Dendritic cell treated with granulocyte-macrophage colony-stimulating factor and Interleukin-4, amounts not matched to agents 40 ng/mL and 50 ng/mL, for 4 days (primary cell): ENCODE data around the gene POSTN.
"Not testable (repeated sequence)": the region's sequence is repeated elsewhere in the genome, so short reads cannot be mapped to it uniquely, and the experiment has no call there.

ENCODE experiments used
- H3K27ac Mint-ChIP-seq: one replicate; pipeline ENCODE4 v1.8.0; 2022; ENCODE audit warnings: mild to moderate bottlenecking, mixed read lengths
- H3K27me3 Mint-ChIP-seq: one replicate; pipeline ENCODE4 v1.8.0; 2022; ENCODE audit warnings: mild to moderate bottlenecking, mixed read lengths
- H3K36me3 Mint-ChIP-seq: one replicate; pipeline ENCODE4 v1.8.0; 2022; ENCODE audit warnings: low read depth, mixed read lengths
- H3K4me1 Mint-ChIP-seq: one replicate; pipeline ENCODE4 v1.8.0; 2022; ENCODE audit warnings: low read depth, mixed read lengths
- H3K4me3 Mint-ChIP-seq: one replicate; pipeline ENCODE4 v1.8.0; 2022; ENCODE audit warnings: mild to moderate bottlenecking, moderate library complexity, mixed read lengths
- H3K9me3 Mint-ChIP-seq: one replicate; pipeline ENCODE4 v1.8.0; 2022; ENCODE audit warnings: mixed read lengths
- intact Hi-C: fragments of 100-400 bp; cut with micrococcal nuclease; formaldehyde crosslinking; loops from one replicate; pipeline ENCODE4 v1.15.0; 2022

POSTN gene

DNA sequence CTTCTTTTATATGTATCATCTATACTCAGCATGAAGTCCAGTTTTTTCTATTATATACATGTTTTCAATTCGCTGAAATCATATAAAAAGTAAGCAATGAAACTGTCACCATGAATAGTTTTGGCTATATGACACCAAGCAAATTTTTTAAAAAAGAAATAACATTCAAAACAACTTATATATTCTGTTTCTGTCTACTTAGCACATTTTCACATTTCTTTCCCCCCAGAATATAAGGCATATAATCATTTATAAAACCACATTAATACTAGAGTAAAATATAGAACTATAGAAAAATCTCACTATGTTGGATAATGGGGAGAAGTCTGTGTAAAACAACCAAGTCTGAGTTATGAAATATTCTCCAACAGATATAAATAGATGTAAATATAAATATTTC, 33.1 kb downstream of the POSTN start:
- Mint-ChIP-seq H3K4me3 (no peak overlapping the region), H3K4me1 (no peaks in the 10 kb centered on the region), H3K27me3 (no peaks in the 10 kb centered on the region), H3K27ac (no peak overlapping the region), H3K9me3 (no peaks in the 10 kb centered on the region), H3K36me3 (no peaks in the 10 kb centered on the region)
- intact Hi-C loops: no loop called here

DNA sequence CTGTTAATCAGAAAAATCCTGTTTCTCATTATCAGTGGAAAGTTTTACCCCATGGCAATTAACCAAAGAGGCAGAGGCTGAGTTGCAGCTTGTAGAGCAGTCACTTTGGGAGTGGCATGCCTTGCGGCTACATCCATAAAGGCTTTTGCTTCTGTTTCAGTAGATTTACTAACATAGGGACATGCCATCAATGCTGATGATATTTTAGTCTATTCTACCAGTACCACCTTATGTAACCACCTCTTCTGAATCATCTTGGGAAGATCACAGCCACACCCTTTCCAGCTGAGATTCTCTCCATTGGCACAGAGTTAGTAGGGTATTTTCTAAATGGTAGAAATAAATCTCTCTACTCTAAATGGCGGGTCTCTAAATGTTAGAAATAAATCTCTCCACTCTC, 37.5 kb downstream of the POSTN start:
- intact Hi-C loops: no loop called here

DNA sequence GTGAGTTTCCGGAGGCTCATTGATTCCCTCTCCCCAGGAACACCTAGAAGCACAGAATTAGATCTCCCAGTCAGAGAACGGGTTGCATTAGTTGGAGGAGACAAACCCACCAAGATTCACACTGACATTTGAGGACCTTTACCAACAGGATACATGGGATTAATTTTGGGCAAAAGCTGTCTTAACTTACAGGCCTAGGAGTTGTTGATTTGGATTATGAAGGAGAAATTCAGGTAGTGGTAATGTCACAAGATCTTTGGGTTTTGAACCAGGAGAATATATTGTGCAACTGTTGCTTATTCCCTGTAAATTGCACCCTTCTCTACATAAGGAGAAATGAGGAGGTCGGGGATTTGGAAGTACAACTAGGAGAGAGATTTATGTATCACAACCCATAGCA, 38.0 kb downstream of the POSTN start:
- Mint-ChIP-seq H3K4me3 (no peak overlapping the region), H3K27ac (no peak overlapping the region), H3K9me3 (peaks cover 42% of the 10 kb centered on the region), H3K4me1 (no peaks in the 10 kb centered on the region), H3K27me3 (no peaks in the 10 kb centered on the region), H3K36me3 (no peaks in the 10 kb centered on the region)
- intact Hi-C loops: no loop called here

More for the DNA sequence above, 37.5 kb downstream of the POSTN start:
- H3K36me3 Mint-ChIP-seq: no peaks in the 10 kb centered on the region
- no peak overlapping the region for H3K4me3 Mint-ChIP-seq
- no peaks in the 10 kb centered on the region for H3K4me1 Mint-ChIP-seq
- H3K9me3 Mint-ChIP-seq: peaks cover 39% of the 10 kb centered on the region
- no peaks in the 10 kb centered on the region for H3K27me3 Mint-ChIP-seq
- no peak overlapping the region for H3K27ac Mint-ChIP-seq

DNA sequence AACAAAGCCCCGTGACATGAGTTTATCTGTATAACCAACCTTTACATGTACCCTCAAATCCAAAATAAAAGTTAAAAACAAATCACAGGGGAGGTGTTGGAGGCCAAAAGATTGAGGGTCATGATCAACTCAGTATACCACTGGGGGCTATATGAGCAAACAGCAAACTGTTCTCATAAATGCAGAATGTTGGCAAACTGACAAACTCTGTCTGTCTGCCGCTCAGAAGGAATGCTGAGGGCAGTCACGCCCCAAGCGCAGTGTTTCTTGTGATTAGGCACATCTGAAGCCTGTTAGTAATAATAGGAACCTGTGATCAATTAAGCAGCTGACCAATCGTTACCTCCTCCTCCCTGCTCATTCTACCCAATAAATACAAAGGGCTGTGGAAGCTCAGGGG, 39.8 kb downstream of the POSTN start:
- H3K9me3 Mint-ChIP-seq: peaks cover 50% of the 10 kb centered on the region
- intact Hi-C loops, H3K27me3 Mint-ChIP-seq, H3K4me1 Mint-ChIP-seq, H3K4me3 Mint-ChIP-seq, H3K36me3 Mint-ChIP-seq, H3K27ac Mint-ChIP-seq: not testable (repeated sequence)

DNA sequence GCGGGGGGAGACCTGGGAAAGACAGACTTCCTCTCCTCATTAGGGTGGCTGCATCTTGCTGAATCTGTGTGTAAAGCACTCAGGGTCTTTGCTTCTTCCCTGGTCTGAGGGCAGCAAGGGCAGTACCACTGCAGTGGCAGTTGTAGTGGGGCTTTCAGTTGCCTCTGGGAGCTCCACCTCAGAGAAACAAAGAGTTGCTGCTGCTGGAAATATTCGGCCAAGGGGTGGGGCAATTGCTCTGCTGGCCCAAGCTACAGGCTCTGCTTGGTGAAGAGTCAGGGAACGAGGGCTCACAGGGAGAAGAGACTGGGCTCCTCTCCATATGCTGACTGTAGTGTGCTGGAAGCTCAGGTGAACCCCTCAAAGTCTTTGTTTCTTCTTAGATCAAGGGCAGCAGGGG, 52.5 kb downstream of the POSTN start:
- Mint-ChIP-seq H3K4me3 (no peak overlapping the region), H3K4me1 (no peaks in the 10 kb centered on the region), H3K27me3 (no peaks in the 10 kb centered on the region), H3K9me3 (peaks cover 53% of the 10 kb centered on the region), H3K36me3 (no peaks in the 10 kb centered on the region), H3K27ac (no peak overlapping the region)
- intact Hi-C loops: no loop called here

DNA sequence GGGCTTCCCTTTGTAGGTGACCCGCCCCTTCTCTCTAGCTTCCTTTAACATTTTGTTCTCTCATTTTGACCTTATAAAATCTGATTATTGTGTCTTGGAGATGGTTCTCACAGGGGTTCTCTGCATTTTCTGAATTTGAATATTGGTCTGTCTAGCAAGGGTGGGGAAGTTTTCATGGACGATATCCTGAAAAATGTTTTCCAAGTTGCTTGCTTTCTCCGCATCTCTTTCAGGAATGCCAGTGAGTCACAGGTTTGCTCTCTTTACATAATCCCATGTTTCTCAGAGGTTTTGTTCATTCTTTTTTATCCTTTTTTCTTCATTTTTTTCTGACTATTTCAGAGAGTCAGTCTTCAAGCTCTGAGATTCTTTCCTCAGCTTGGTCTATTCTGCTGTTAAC, 53.6 kb downstream of the POSTN start:
- H3K27ac Mint-ChIP-seq: no peak overlapping the region
- peaks cover 53% of the 10 kb centered on the region for H3K9me3 Mint-ChIP-seq
- H3K4me1 Mint-ChIP-seq: no peaks in the 10 kb centered on the region
- H3K27me3 Mint-ChIP-seq: no peaks in the 10 kb centered on the region
- H3K36me3 Mint-ChIP-seq: no peaks in the 10 kb centered on the region
- intact Hi-C loops: no loop called here
- no peak overlapping the region for H3K4me3 Mint-ChIP-seq

DNA sequence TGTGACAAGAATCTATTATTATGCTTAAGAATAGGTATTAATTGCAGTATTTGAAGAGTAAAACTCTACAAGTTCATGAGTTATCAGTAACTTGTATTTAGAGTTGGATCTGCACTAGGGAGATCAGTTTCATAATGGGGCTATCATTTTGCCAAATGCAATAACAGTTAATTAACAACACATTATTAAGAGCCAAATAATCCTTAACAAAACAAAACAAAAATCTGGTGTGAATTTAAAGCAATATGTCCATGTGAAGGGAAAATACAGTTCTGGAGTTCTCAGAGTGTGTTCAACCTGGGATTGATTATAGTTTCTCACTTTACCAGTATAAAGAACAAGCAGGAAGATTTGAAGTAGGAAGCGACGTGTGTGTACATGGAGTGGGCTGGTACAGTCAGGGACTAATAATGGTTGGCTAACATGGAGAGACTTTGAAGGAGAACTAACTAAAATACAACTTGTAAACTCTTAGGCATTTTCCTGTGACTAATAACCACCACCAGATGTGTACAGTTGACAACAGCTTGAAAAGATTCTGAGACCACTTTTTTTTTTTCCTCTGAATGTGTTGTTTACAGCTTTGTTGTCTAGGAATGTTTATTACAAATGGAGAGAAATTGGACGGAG, 58.5 kb downstream of the POSTN start:
- H3K4me1 Mint-ChIP-seq: no peaks in the 10 kb centered on the region
- intact Hi-C loops: no loop called here
- peaks cover 32% of the 10 kb centered on the region for H3K9me3 Mint-ChIP-seq
- no peak overlapping the region for H3K4me3 Mint-ChIP-seq
- no peak overlapping the region for H3K27ac Mint-ChIP-seq
- H3K27me3 Mint-ChIP-seq: no peaks in the 10 kb centered on the region
- H3K36me3 Mint-ChIP-seq: no peaks in the 10 kb centered on the region

DNA sequence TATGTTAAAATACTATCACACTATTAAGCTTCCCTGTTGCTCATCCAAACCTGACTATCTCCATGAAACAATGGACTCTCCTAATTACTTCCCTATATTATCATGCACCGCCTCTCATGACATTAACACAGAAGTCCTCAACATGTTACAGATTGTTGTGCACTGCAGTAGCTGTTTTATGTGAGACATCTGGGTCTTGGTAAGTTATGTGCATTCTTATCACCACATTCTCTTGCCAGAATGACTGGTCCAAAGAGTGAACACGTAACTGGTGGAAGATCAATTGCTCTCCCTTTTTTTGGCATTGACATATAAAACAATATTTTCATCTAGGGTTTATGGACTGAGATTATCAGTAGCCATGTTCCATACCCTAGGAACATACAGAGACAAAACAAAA, 59.4 kb downstream of the POSTN start:
- Mint-ChIP-seq H3K9me3 (peaks cover 23% of the 10 kb centered on the region), H3K27ac (no peak overlapping the region), H3K4me3 (no peak overlapping the region), H3K4me1 (no peaks in the 10 kb centered on the region), H3K36me3 (no peaks in the 10 kb centered on the region), H3K27me3 (no peaks in the 10 kb centered on the region)
- intact Hi-C loops: no loop called here

DNA sequence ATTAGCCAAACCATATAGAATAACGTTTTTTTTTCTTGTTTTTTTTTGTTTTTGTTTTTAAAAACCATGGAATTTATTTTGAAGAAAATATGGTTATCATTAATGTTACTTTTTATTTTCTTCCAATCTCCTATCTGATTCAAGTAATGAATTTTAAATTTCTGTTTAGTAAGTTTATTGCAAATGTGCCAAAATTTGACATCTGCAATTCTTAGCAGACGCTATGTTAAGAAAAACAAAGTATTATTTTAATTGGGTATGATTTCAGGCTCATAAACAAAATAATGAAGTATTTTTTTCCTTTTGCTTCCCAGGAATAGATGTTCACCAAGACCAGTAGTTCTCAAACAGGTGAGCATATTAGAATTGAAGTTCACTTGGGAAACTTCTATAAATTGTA, 63.1 kb downstream of the POSTN start:
- no peaks in the 10 kb centered on the region for H3K4me1 Mint-ChIP-seq
- no peaks in the 10 kb centered on the region for H3K27me3 Mint-ChIP-seq
- intact Hi-C loops: no loop called here
- no peaks in the 10 kb centered on the region for H3K36me3 Mint-ChIP-seq
- H3K4me3 Mint-ChIP-seq: no peak overlapping the region
- peaks cover 24% of the 10 kb centered on the region for H3K9me3 Mint-ChIP-seq
- H3K27ac Mint-ChIP-seq: no peak overlapping the region

DNA sequence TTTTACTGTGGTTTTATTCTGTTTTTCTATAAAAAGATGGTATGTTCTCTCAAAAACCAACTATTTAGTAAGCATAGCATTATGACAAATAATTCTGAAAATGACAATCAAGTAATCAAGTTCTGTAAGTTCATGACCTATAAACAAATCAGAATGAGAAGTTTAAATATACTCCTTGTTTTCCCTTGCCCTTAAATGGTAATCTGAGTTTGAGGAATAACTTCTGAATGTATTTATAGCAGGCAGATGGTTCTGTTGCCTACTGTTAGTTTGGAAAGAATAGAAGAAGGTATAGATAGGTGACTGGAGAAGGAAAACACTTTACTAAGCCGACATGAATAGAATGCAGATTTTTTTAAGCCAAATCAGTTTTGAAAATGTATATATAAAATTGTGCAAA, 63.9 kb downstream of the POSTN start:
- Mint-ChIP-seq H3K27me3 (no peaks in the 10 kb centered on the region), H3K9me3 (peaks cover 24% of the 10 kb centered on the region), H3K4me1 (no peaks in the 10 kb centered on the region), H3K27ac (no peak overlapping the region), H3K36me3 (no peaks in the 10 kb centered on the region), H3K4me3 (no peak overlapping the region)
- intact Hi-C loops: no loop called here

DNA sequence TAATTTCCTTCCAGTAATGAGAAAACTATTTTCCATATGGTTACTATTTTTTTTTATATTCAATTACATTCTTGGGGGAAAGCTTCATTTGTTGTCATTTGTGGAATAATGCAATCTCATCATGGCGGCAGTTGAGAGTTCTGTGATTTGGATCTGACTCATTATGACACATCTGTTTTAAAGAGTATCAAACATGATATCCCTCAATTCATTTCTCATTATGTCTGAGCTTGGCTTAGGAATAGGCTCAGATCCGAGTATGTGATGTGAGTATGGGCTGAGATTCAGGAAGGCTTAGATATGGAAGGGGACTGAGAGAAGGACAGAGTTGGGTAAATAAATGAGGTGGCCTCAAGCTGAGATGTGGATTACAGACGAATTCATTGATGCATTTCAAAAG, 64.4 kb downstream of the POSTN start:
- H3K4me1 Mint-ChIP-seq: no peaks in the 10 kb centered on the region
- no peaks in the 10 kb centered on the region for H3K36me3 Mint-ChIP-seq
- peaks cover 24% of the 10 kb centered on the region for H3K9me3 Mint-ChIP-seq
- H3K4me3 Mint-ChIP-seq: no peak overlapping the region
- H3K27ac Mint-ChIP-seq: no peak overlapping the region
- intact Hi-C loops: no loop called here
- no peaks in the 10 kb centered on the region for H3K27me3 Mint-ChIP-seq

DNA sequence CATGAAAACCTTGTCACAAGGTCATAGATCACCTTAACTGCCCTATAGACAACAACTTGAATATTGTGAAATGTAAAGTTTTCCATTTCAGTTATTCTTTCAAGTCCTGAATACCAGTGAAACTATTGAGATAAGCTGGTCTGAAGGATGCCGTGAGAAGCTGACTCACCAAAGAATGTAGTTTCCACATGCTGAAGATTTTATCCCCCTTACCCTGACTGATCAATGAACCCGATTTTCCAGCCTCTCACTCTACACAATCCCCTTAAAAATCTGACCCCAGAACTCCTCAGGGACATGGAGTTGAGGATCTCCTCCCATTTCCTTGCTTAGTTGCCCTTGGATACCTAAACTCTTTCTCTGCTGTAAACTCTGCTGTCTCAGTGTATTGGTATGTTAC, 67.5 kb downstream of the POSTN start:
- Mint-ChIP-seq H3K4me3 (no peak overlapping the region), H3K36me3 (no peaks in the 10 kb centered on the region), H3K27me3 (no peaks in the 10 kb centered on the region), H3K4me1 (no peaks in the 10 kb centered on the region), H3K9me3 (peaks cover 19% of the 10 kb centered on the region), H3K27ac (no peak overlapping the region)
- intact Hi-C loops: no loop called here

DNA sequence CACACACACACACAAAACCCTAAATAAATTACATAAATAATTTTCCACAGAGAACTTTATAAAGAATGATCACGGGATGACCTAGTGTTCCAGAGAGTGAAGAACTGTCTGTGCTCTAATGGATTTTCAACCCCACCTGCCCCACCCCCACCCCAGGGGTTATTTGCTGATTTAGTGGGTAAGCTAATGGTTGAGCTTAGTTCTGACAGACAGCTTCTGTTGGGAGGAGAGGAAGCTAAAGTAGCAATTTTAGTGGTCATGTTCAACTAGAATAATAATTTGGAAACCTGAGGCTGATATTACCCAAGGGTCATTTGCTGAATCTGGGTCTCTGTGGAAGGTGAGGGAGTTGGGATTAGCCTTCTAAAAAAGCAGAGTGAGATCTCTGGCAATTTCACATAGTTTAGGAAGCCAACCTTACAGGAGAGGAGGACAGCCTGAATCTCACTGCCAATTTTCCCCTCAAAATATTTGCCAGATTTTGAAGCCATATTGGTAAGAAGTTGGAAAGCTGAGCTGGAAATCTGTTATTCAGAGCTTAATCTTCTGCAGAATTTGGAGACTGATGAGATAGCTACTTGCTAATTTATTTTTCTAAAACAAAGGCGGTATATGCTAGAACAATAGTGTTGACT, 68.7 kb downstream of the POSTN start:
- no peak overlapping the region for H3K4me3 Mint-ChIP-seq
- H3K4me1 Mint-ChIP-seq: no peaks in the 10 kb centered on the region
- H3K27ac Mint-ChIP-seq: no peak overlapping the region
- no peaks in the 10 kb centered on the region for H3K27me3 Mint-ChIP-seq
- peaks cover 13% of the 10 kb centered on the region for H3K9me3 Mint-ChIP-seq
- intact Hi-C loops: no loop called here
- no peaks in the 10 kb centered on the region for H3K36me3 Mint-ChIP-seq

DNA sequence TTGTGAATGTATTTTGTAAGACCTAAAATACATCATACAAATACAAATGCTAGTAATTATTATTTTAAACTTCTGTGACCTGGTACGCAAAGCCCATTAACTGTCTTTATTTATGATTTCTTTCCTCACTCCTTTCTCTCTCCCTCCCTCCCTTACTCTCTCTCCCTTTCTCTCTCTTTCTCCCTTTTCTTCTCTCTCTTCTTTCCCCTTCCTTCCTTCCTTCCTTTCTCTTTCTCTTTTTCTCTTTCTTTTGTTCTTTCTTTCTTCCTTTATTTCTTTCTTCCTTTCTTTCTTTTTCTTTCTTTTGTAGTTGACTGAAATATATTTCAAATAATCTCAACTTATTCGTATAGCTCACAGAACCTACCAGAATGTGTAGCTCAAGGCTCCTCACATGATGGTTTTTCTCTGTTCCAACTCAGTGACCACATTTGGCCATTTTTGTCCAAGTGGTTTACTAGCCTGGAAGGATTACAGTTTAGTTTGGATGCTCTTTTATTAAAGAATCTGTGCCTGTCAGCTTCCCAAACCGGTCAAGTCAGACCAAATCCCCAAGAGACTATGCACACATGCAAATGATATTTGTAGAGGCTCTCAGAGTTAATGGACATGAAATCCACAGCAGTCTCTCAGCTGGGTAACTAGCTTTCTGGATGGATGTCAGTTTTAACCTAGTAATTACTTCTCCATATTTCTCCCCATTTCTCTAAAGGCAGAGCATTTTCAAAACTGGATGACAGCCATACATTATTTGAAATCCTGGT, 71.7 kb downstream of the POSTN start:
- no peaks in the 10 kb centered on the region for H3K36me3 Mint-ChIP-seq
- H3K27me3 Mint-ChIP-seq: no peaks in the 10 kb centered on the region
- no peaks in the 10 kb centered on the region for H3K4me1 Mint-ChIP-seq
- no peak overlapping the region for H3K27ac Mint-ChIP-seq
- intact Hi-C loops: no loop called here
- H3K4me3 Mint-ChIP-seq: no peak overlapping the region
- peaks cover 12% of the 10 kb centered on the region for H3K9me3 Mint-ChIP-seq
